PFSK-1 (cell line): ENCODE measurements around the gene RPL11.

Experiments
- FOXP2 ChIP-seq: optimal IDR thresholded peaks from 2 replicates; pipeline ENCODE3; 2011; ENCODE audit warnings: borderline replicate concordance, control low read depth, inconsistent platforms; ENCODE audit not compliant: insufficient read depth; ENCODE audit errors: extremely low read length, extremely low read depth
- POLR2AphosphoS5 ChIP-seq: IDR thresholded peaks from 2 replicates; pipeline ENCODE4 v1.6.1; 2012; ENCODE audit warnings: low read depth, mild to moderate bottlenecking, control low read depth, low read length, moderate library complexity
- SIN3A ChIP-seq: IDR thresholded peaks from 2 replicates; pipeline ENCODE4 v1.6.1; 2012; ENCODE audit warnings: mild to moderate bottlenecking, low read length, moderate library complexity, borderline replicate concordance; ENCODE audit not compliant: insufficient read depth
- TAF1 ChIP-seq: IDR thresholded peaks from 2 replicates; pipeline ENCODE4 v1.6.1; 2012; ENCODE audit warnings: low read length, control low read depth, borderline replicate concordance; ENCODE audit not compliant: insufficient read depth
- TF ChIP-seq, protein P1 (sequence below), 2 experiments: IDR thresholded peaks; 2 replicates each; pipeline versions ENCODE4 v1.6.1 to v1.8.0; 2011 to 2012; ENCODE audit warnings: low read depth in 2 of 2, low read length in 2 of 2, control low read depth in 1 of 2, inconsistent platforms in 1 of 2, mild to moderate bottlenecking in 1 of 2, moderate library complexity in 1 of 2; ENCODE audit not compliant: insufficient read depth in 1 of 2

The RPL11 gene

DNA sequence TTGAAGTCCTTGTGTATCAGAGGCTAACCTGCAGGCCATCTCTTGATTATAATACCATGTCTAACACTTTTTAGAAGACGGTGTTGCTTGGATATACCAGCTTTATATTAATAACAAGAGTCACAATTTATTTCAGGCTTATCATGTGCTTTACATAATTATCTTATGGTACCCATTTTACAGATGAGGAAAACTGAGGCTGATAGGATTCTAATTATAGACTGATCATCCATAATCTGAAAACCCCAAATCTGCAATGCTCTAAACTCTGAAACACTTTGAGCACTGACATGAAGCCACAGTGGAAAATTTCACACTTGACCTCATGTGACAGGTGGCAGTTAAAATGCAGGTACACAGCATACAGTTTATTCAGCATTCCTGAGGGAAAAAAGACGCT, 7.2 kb upstream of the RPL11 start:
- TF ChIP-seq SIN3A, result no peak
- no peak for TF ChIP-seq TAF1
- no peak for TF ChIP-seq POLR2AphosphoS5
- TF ChIP-seq, protein P1, sequence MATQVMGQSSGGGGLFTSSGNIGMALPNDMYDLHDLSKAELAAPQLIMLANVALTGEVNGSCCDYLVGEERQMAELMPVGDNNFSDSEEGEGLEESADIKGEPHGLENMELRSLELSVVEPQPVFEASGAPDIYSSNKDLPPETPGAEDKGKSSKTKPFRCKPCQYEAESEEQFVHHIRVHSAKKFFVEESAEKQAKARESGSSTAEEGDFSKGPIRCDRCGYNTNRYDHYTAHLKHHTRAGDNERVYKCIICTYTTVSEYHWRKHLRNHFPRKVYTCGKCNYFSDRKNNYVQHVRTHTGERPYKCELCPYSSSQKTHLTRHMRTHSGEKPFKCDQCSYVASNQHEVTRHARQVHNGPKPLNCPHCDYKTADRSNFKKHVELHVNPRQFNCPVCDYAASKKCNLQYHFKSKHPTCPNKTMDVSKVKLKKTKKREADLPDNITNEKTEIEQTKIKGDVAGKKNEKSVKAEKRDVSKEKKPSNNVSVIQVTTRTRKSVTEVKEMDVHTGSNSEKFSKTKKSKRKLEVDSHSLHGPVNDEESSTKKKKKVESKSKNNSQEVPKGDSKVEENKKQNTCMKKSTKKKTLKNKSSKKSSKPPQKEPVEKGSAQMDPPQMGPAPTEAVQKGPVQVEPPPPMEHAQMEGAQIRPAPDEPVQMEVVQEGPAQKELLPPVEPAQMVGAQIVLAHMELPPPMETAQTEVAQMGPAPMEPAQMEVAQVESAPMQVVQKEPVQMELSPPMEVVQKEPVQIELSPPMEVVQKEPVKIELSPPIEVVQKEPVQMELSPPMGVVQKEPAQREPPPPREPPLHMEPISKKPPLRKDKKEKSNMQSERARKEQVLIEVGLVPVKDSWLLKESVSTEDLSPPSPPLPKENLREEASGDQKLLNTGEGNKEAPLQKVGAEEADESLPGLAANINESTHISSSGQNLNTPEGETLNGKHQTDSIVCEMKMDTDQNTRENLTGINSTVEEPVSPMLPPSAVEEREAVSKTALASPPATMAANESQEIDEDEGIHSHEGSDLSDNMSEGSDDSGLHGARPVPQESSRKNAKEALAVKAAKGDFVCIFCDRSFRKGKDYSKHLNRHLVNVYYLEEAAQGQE (IDR thresholded peaks at IDR 0.05; ENCODE audit: insufficient read depth in 1 of 2, low read depth in 2 of 2, low read length in 2 of 2), result no peak
- no peak for TF ChIP-seq FOXP2

- TF ChIP-seq, protein P1 (IDR thresholded peaks at IDR 0.05; ENCODE audit: insufficient read depth in 1 of 2, low read depth in 2 of 2, low read length in 2 of 2), result no peak
- no peak for TF ChIP-seq SIN3A
- no peak for TF ChIP-seq FOXP2
- no peak for TF ChIP-seq TAF1
- TF ChIP-seq POLR2AphosphoS5, result no peak
These were observed 784 bp downstream of the RPL11 start for GRCh38 chr1:23692308-23692871.

- TF ChIP-seq SIN3A (no peak), POLR2AphosphoS5 (peak; percentile 14; the same call in 1 of the 2 replicates)
These were observed 2.0 kb downstream of the RPL11 start for GRCh38 chr1:23693599-23693998.

DNA sequence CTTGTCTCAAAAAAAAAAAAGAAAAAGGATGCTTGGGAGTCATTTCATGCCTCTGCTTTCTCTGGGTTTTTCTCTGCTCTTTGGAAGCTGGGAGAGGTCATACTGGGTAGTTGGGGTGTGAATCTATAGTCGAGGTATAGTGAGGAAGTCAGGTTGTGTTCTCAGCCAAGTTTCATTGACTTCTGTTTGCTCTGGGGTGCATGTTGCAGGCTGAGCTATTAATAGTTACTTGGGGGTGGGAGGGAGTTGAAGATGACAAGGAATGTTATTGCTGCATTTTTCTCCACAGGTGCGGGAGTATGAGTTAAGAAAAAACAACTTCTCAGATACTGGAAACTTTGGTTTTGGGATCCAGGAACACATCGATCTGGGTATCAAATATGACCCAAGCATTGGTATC, 2.8 kb downstream of the RPL11 start:
- TF ChIP-seq FOXP2, result no peak

GRCh38 chr1:23695667-23696066, 4.1 kb downstream of the RPL11 start:
- TF ChIP-seq POLR2AphosphoS5, result no peak
- TF ChIP-seq, protein P1 (IDR thresholded peaks at IDR 0.05; ENCODE audit: insufficient read depth in 1 of 2, low read depth in 2 of 2, low read length in 2 of 2), result no peak
- TF ChIP-seq TAF1, result no peak
- TF ChIP-seq FOXP2, result no peak
- no peak for TF ChIP-seq SIN3A

DNA sequence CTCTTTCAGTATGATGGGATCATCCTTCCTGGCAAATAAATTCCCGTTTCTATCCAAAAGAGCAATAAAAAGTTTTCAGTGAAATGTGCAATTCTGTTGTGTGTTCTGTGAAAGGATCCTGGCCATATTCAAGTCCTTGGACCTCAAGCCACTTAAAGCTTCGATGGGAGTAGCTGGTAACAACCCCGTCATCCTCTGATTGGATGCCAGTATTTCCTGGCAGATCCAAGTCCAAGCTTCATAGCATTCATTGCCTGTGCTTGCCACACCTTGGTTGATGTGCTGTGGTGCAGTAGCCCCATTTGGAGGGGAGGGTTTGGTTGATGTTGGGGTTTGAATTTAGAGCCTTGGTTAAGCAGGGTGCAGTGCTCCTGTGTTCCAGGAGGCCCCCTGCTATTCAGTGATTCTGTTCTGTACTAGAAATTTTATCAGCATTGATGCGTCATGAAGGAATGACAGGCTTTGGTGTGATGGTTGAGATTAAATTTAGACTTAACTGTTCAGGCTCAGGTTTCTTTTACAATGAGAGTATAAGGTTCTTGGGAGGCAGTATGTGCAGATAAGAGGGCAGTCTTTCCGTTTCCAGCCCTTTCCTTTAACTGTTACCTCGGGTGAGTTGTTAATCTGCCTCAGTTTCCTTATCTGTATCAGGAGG, 4.9 kb downstream of the RPL11 start:
- TF ChIP-seq TAF1 (no peak), SIN3A (no peak), FOXP2 (no peak), POLR2AphosphoS5 (no peak)
- TF ChIP-seq, protein P1 (IDR thresholded peaks at IDR 0.05; ENCODE audit: insufficient read depth in 1 of 2, low read depth in 2 of 2, low read length in 2 of 2), result no peak
